Kidney (tissue), 14 donors: Measurements from ENCODE around the gene KRT37. TPM values are rescaled to one million over a fixed set of nuclear protein-coding genes. Genes with fewer than 3 reads are reported as not detected.
A peak's percentile ranks its signal among the peaks of the same experiment; 100 is the strongest.

ENCODE experiments used
- DNase-seq, 5 donors: peaks; one replicate each; pipeline ENCODE4 v3.0.0-alpha.2; 2013 to 2020
- FAIRE-seq: peaks from 2 replicates; lab custom pipeline; 2012; peaks lifted over from hg19 to GRCh38; lab: Jason Lieb, UNC
- H3K27ac ChIP-seq, 2 donors: one replicate each; pipeline ENCODE4 v1.7.0; 2013; ENCODE audit warnings: low read depth in 2 of 2, low read length in 2 of 2, inconsistent platforms in 1 of 2
- H3K27me3 ChIP-seq: one replicate; pipeline ENCODE4 v1.7.1; 2013; ENCODE audit warnings: low read length, inconsistent platforms; ENCODE audit not compliant: control insufficient read depth, insufficient read depth
- H3K36me3 ChIP-seq, 3 donors: one replicate each; pipeline versions ENCODE4 v1.7.0 to v1.7.1; 2013; ENCODE audit warnings: low read length in 3 of 3, control low read depth in 1 of 3, inconsistent platforms in 1 of 3; ENCODE audit not compliant: insufficient read depth in 3 of 3, control insufficient read depth in 2 of 3
- H3K4me1 ChIP-seq, 3 donors: one replicate each; pipeline versions ENCODE4 v1.7.0 to v1.7.1; 2013; ENCODE audit warnings: low read length in 3 of 3, inconsistent platforms in 1 of 3, low read depth in 1 of 3; ENCODE audit not compliant: control insufficient read depth in 2 of 3, insufficient read depth in 2 of 3
- H3K4me3 ChIP-seq, 3 donors: one replicate each; pipeline versions ENCODE4 v1.7.0 to v1.8.1; 2013; ENCODE audit warnings: low read length in 3 of 3, control low read depth in 1 of 3, inconsistent platforms in 1 of 3
- H3K9ac ChIP-seq, 3 donors: one replicate each; pipeline versions ENCODE4 v1.7.0 to v1.7.1; 2013; ENCODE audit warnings: low read length in 3 of 3, control low read depth in 1 of 3, inconsistent platforms in 1 of 3
- H3K9me3 ChIP-seq, 3 donors: one replicate each; pipeline versions ENCODE4 v1.7.0 to v1.7.1; 2013; ENCODE audit warnings: low read length in 3 of 3, control low read depth in 1 of 3, inconsistent platforms in 1 of 3; ENCODE audit not compliant: control insufficient read depth in 2 of 3, insufficient read depth in 1 of 3
- CTCF ChIP-seq: IDR thresholded peaks from 3 replicates; pipeline ENCODE4 v1.5.1; 2012; ENCODE audit warnings: mild to moderate bottlenecking, moderate library complexity, borderline replicate concordance; ENCODE audit not compliant: insufficient read depth; ENCODE audit errors: extremely low read depth
- intact Hi-C: fragments of 100-400 bp; cut with DNase I; formaldehyde crosslinking; loops from one replicate; pipeline ENCODE4 v1.11.1; 2022
- polyA plus RNA-seq: library from polyadenylated mRNA; stranded (reverse); fragments of 350-450 nt; fragmentation: Illumina TruSeq; extraction: RNeasy Lipid Tissue Mini Kit (QIAGEN cat#74804); gene quantifications from one replicate; pipeline ENCODE4 v1.2.3, GENCODE V29; 2014; ENCODE audit warnings: low read depth, low replicate concordance; ENCODE audit not compliant: insufficient read depth
- total RNA-seq: library from RNA; stranded (reverse); fragmentation: NEBNext Ultra II Directional; extraction: Animal tissue kit (Norgen Biotek cat#: 25700); gene quantifications from one replicate; pipeline ENCODE4 v1.2.1, GENCODE V29; 2021
- donor health status: control.
- donor health status: control.
- donor health status: control.
- donor health status: control.
- donor health status: control.
- donor health status: DM: yes; HTN: yes; CAD: no.
- donor health status: Normal renal cell carcinoma (clear cell type).

Gene KRT37
- total and polyA plus RNA-seq, 2 donors from 2014 or later: not detected

GRCh38 chr17:41416479-41416878 is 7.9 kb downstream of the KRT37 start:
- peak overlapping the region; percentile 30 to 48 for H3K27ac ChIP-seq
- H3K4me3 ChIP-seq: no peak overlapping the region
- no peaks in the 10 kb centered on the region for H3K9me3 ChIP-seq
- FAIRE-seq (no peak), DNase-seq (peak in 2 of 5 donors; percentile 44 to 53)
- intact Hi-C loops: no loop called here
- peaks cover 2 to 16% (median 8%) of the 10 kb centered on the region in 3 donors for H3K4me1 ChIP-seq
- H3K9ac ChIP-seq: no peak overlapping the region
- H3K36me3 ChIP-seq: no peaks in the 10 kb centered on the region
- no peaks in the 10 kb centered on the region for H3K27me3 ChIP-seq
- TF ChIP-seq CTCF: no peak

- DNase-seq (peak in 3 of 5 donors; percentile 20 to 62 (median 26)), FAIRE-seq (peak; percentile 58)
- Histone ChIP-seq H3K4me3 (no peak overlapping the region), H3K27me3 (no peaks in the 10 kb centered on the region), H3K9me3 (no peaks in the 10 kb centered on the region), H3K4me1 (peaks cover 2 to 16% (median 8%) of the 10 kb centered on the region in 3 donors), H3K27ac (peak overlapping the region; percentile 30 to 59), H3K9ac (no peak overlapping the region), H3K36me3 (no peaks in the 10 kb centered on the region)
- TF ChIP-seq CTCF: no peak
- intact Hi-C loops: no loop called here
These were observed 8.5 kb downstream of the KRT37 start for GRCh38 chr17:41415833-41416335.

- FAIRE-seq: no peak
- no peak for TF ChIP-seq CTCF
- Histone ChIP-seq H3K27me3 (no peaks in the 10 kb centered on the region), H3K9ac (no peak overlapping the region), H3K4me1 (peaks cover 2 to 16% (median 8%) of the 10 kb centered on the region in 3 donors), H3K27ac (peak overlapping the region; percentile 30 to 59), H3K4me3 (no peak overlapping the region), H3K9me3 (no peaks in the 10 kb centered on the region), H3K36me3 (no peaks in the 10 kb centered on the region)
- intact Hi-C loops: no loop called here
- no peak for DNase-seq
These were observed 9.0 kb downstream of the KRT37 start for GRCh38 chr17:41415411-41415810.

- no peaks in the 10 kb centered on the region for H3K27me3 ChIP-seq
- H3K9me3 ChIP-seq: no peaks in the 10 kb centered on the region
- H3K9ac ChIP-seq: no peak overlapping the region
- H3K36me3 ChIP-seq: no peaks in the 10 kb centered on the region
- no peak for FAIRE-seq
- no peak overlapping the region for H3K4me3 ChIP-seq
- H3K27ac ChIP-seq: peak overlapping the region in 1 of 2 donors; percentile 35
- intact Hi-C loops: no loop called here
- no peak for TF ChIP-seq CTCF
- peaks cover 2 to 16% (median 8%) of the 10 kb centered on the region in 3 donors for H3K4me1 ChIP-seq
- no peak for DNase-seq
These were observed 10.4 kb downstream of the KRT37 start for GRCh38 chr17:41413982-41414381.
